ENCODE data around the gene SOS2. TPM values are rescaled to one million over a fixed set of nuclear protein-coding genes. Genes with fewer than 3 reads are reported as not detected.

The SOS2 gene
- total RNA-seq, 1 experiment from 2014 or later: 20.3 TPM

- DNase-seq (ENCODE audit: low spot score): no peak
- no peak overlapping the region for H3K4me3 ChIP-seq (ENCODE audit: low read depth, low read length, poor library complexity, severe bottlenecking)
- H3K36me3 ChIP-seq (ENCODE audit: insufficient read depth, low read length, poor library complexity, severe bottlenecking): no peaks in the 10 kb centered on the region
- no peak overlapping the region for H3K27ac ChIP-seq (ENCODE audit: low read depth, low read length, poor library complexity, severe bottlenecking)
- H3K27me3 ChIP-seq (replicated peaks; ENCODE audit: insufficient read depth, low read depth, low read length, poor library complexity): no peaks in the 10 kb centered on the region
- ChIA-PET CTCF (no interaction called here), POLR2A (ENCODE audit: low non-redundant PET) (no interaction called here)
- TF ChIP-seq CTCF (conservative IDR thresholded peaks at IDR 0.05; ENCODE audit: low read depth, low read length): no peak
- TF ChIP-seq EZH2 (IDR thresholded peaks at IDR 0.05; ENCODE audit: borderline replicate concordance, low read depth, low read length, poor library complexity, severe bottlenecking): no peak
- intact Hi-C loops (cut with micrococcal nuclease; ENCODE audit: unreplicated experiment): no loop called here
- BruUV-seq (replicated peaks): no TSS peak
- no peaks in the 10 kb centered on the region for H3K4me1 ChIP-seq (ENCODE audit: insufficient read depth, low read length, poor library complexity, severe bottlenecking)
- no peaks in the 10 kb centered on the region for H3K9me3 ChIP-seq (ENCODE audit: low read depth, low read length, poor library complexity, severe bottlenecking)
Observed at GRCh38 chr14:50069325-50069724, 162.1 kb downstream of the SOS2 start.

- Histone ChIP-seq H3K27ac (ENCODE audit: low read depth, low read length, poor library complexity, severe bottlenecking) (no peak overlapping the region), H3K4me3 (ENCODE audit: low read depth, low read length, poor library complexity, severe bottlenecking) (no peak overlapping the region), H3K27me3 (replicated peaks; ENCODE audit: insufficient read depth, low read depth, low read length, poor library complexity) (no peaks in the 10 kb centered on the region), H3K36me3 (ENCODE audit: insufficient read depth, low read length, poor library complexity, severe bottlenecking) (no peaks in the 10 kb centered on the region), H3K9me3 (ENCODE audit: low read depth, low read length, poor library complexity, severe bottlenecking) (no peaks in the 10 kb centered on the region), H3K4me1 (ENCODE audit: insufficient read depth, low read length, poor library complexity, severe bottlenecking) (no peaks in the 10 kb centered on the region)
- ChIA-PET CTCF (no interaction called here), POLR2A (ENCODE audit: low non-redundant PET) (no interaction called here)
- intact Hi-C loops (cut with micrococcal nuclease; ENCODE audit: unreplicated experiment): no loop called here
- TF ChIP-seq EZH2 (IDR thresholded peaks at IDR 0.05; ENCODE audit: borderline replicate concordance, low read depth, low read length, poor library complexity, severe bottlenecking) (no peak), CTCF (conservative IDR thresholded peaks at IDR 0.05; ENCODE audit: low read depth, low read length) (no peak)
- BruUV-seq (replicated peaks): no TSS peak
- no peak for DNase-seq (ENCODE audit: low spot score)
Observed at GRCh38 chr14:50068496-50068895, 162.9 kb downstream of the SOS2 start.

DNA sequence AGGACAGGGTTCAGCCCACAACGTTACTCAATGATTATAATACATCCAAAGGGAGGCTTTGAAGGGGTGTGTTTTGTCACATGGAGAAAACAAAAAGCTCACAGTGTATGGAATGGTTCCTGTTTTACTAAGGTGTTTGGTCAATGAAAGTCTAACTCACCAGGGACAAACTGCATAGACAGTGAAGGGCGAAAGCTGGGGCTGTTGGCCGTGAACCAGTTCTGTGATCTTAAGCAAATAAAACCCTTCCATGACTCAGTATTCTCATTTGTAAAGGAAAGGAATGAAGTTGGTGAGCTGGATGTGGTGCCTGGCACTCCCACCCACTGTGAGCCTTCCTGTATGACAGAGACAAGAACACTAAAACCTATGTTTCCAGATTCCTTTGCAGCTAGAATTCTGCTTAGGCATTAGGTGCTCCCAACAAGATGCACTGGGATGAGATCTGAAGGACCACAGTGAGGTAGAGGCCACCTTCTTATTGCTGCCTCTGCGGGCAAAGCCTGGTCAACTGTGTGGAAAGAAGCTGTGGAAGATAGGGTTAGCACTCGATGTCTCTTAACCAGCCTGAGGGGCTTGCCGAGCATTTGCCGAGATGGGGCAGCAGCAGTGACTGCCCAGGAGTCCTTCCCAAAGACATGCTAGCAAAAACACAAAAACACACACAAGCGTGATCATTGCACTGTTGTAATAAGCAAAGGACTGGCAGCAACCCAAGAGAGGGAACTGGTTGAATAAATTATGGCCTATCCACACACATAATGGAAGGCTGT, 163.5 kb downstream of the SOS2 start:
- no TSS peak for BruUV-seq (replicated peaks)
- DNase-seq (ENCODE audit: low spot score): peak; percentile 57
- TF ChIP-seq EZH2 (IDR thresholded peaks at IDR 0.05; ENCODE audit: borderline replicate concordance, low read depth, low read length, poor library complexity, severe bottlenecking) (no peak), CTCF (conservative IDR thresholded peaks at IDR 0.05; ENCODE audit: low read depth, low read length) (no peak)
- intact Hi-C loops (cut with micrococcal nuclease; ENCODE audit: unreplicated experiment): no loop called here
- Histone ChIP-seq H3K9me3 (ENCODE audit: low read depth, low read length, poor library complexity, severe bottlenecking) (no peaks in the 10 kb centered on the region), H3K36me3 (ENCODE audit: insufficient read depth, low read length, poor library complexity, severe bottlenecking) (no peaks in the 10 kb centered on the region), H3K4me1 (ENCODE audit: insufficient read depth, low read length, poor library complexity, severe bottlenecking) (peaks cover 5% of the 10 kb centered on the region), H3K4me3 (ENCODE audit: low read depth, low read length, poor library complexity, severe bottlenecking) (no peak overlapping the region), H3K27ac (ENCODE audit: low read depth, low read length, poor library complexity, severe bottlenecking) (no peak overlapping the region), H3K27me3 (replicated peaks; ENCODE audit: insufficient read depth, low read depth, low read length, poor library complexity) (no peaks in the 10 kb centered on the region)
- POLR2A ChIA-PET (ENCODE audit: low non-redundant PET): no interaction called here
- CTCF ChIA-PET: no interaction called here

Other genes starting within 250 kb of the SOS2 start
- 11.9 and 14.3 TPM in 2 replicates for gene VCPKMT, start 115.0 kb downstream of the SOS2 start, total RNA-seq (2021)
- 17.4 and 22.9 TPM in 2 replicates for gene L2HGDH, start 80.7 kb upstream of the SOS2 start, total RNA-seq (2021)
- gene DMAC2L, start 80.7 kb upstream of the SOS2 start, total RNA-seq (2021): 18.4 and 20.4 TPM in 2 replicates
- 8.7 and 11.3 TPM in 2 replicates for gene CDKL1, start 165.3 kb upstream of the SOS2 start, total RNA-seq (2021)

All from A673 (cell line).